C4-2B (cell line): ENCODE data around the gene BANF1.

ENCODE experiments used
- H3K27ac ChIP-seq: fragments of 450-650 bp; 2 replicates; pipeline ENCODE4 v1.5.1; 2017
- CTCF ChIP-seq: fragments of 450-650 bp; conservative IDR thresholded peaks from 2 replicates; pipeline ENCODE4 v1.5.1; 2017; ENCODE audit warnings: mild to moderate bottlenecking
- ZFX ChIP-seq: fragments of 450-650 bp; IDR thresholded peaks from 2 replicates; pipeline ENCODE4 v1.6.1; 2017

BANF1 gene

GRCh38 chr11:66012371-66012945, 10.2 kb downstream of the BANF1 start:
- TF ChIP-seq CTCF (no peak), ZFX (no peak)
- no peak overlapping the region for H3K27ac ChIP-seq

GRCh38 chr11:66012946-66013761, 10.9 kb downstream of the BANF1 start:
- H3K27ac ChIP-seq, result no peak overlapping the region
- TF ChIP-seq CTCF (no peak), ZFX (no peak)

- H3K27ac ChIP-seq, result no peak overlapping the region
- TF ChIP-seq CTCF, result no peak
Observed at GRCh38 chr11:66013762-66014100, 11.4 kb downstream of the BANF1 start.

- H3K27ac ChIP-seq, result no peak overlapping the region
- TF ChIP-seq CTCF (no peak), ZFX (no peak)
Observed at GRCh38 chr11:66014804-66015453, 12.6 kb downstream of the BANF1 start.

GRCh38 chr11:66015454-66015881, 13.2 kb downstream of the BANF1 start:
- no peak overlapping the region for H3K27ac ChIP-seq

GRCh38 chr11:66015936-66016792, 13.9 kb downstream of the BANF1 start:
- H3K27ac ChIP-seq, result no peak overlapping the region
- TF ChIP-seq ZFX (no peak), CTCF (no peak)

More at GRCh38 chr11:66015454-66015881, 13.2 kb downstream of the BANF1 start:
- no peak for TF ChIP-seq ZFX
- TF ChIP-seq CTCF, result no peak

GRCh38 chr11:66016793-66017177, 14.5 kb downstream of the BANF1 start:
- no peak for TF ChIP-seq CTCF
- TF ChIP-seq ZFX, result no peak
- H3K27ac ChIP-seq, result no peak overlapping the region
